ENCODE results near the gene FARS2.

Gene FARS2

GRCh38 chr6:5457041-5457440, 195.7 kb downstream of the FARS2 start:
- no peak for TF ChIP-seq CTCF (IDR thresholded peaks at IDR 0.05)
- DNase-seq: no peak
- Mint-ChIP-seq H3K4me3 (no peak overlapping the region), H3K9me3 (peaks cover 11% of the 10 kb centered on the region), H3K27ac (no peak overlapping the region), H3K36me3 (ENCODE audit: low read depth) (peaks cover 13% of the 10 kb centered on the region), H3K27me3 (ENCODE audit: low read depth, poor library complexity) (peaks cover 6% of the 10 kb centered on the region), H3K4me1 (peaks cover 13% of the 10 kb centered on the region)

GRCh38 chr6:5457983-5458683, 196.8 kb downstream of the FARS2 start:
- Mint-ChIP-seq H3K36me3 (ENCODE audit: low read depth) (peaks cover 19% of the 10 kb centered on the region), H3K27me3 (ENCODE audit: low read depth, poor library complexity) (peaks cover 6% of the 10 kb centered on the region), H3K4me1 (peaks cover 13% of the 10 kb centered on the region), H3K27ac (no peak overlapping the region), H3K4me3 (no peak overlapping the region), H3K9me3 (peaks cover 11% of the 10 kb centered on the region)
- no peak for DNase-seq
- TF ChIP-seq CTCF (IDR thresholded peaks at IDR 0.05): no peak

- no peak for TF ChIP-seq CTCF (IDR thresholded peaks at IDR 0.05)
- peaks cover 13% of the 10 kb centered on the region for H3K4me1 Mint-ChIP-seq
- H3K4me3 Mint-ChIP-seq: no peak overlapping the region
- H3K27me3 Mint-ChIP-seq (ENCODE audit: low read depth, poor library complexity): peaks cover 4% of the 10 kb centered on the region
- H3K36me3 Mint-ChIP-seq (ENCODE audit: low read depth): peaks cover 19% of the 10 kb centered on the region
- no peak for DNase-seq
- H3K27ac Mint-ChIP-seq: peak overlapping the region; percentile 26
- peaks cover 11% of the 10 kb centered on the region for H3K9me3 Mint-ChIP-seq
Measured at GRCh38 chr6:5459346-5459745, 198.0 kb downstream of the FARS2 start.

GRCh38 chr6:5461365-5461764, 200.1 kb downstream of the FARS2 start:
- peaks cover 5% of the 10 kb centered on the region for H3K4me1 Mint-ChIP-seq
- TF ChIP-seq CTCF (IDR thresholded peaks at IDR 0.05): no peak
- DNase-seq: no peak
- H3K4me3 Mint-ChIP-seq: no peak overlapping the region
- peaks cover 11% of the 10 kb centered on the region for H3K9me3 Mint-ChIP-seq
- no peak overlapping the region for H3K27ac Mint-ChIP-seq
- H3K36me3 Mint-ChIP-seq (ENCODE audit: low read depth): peaks cover 19% of the 10 kb centered on the region
- peaks cover 6% of the 10 kb centered on the region for H3K27me3 Mint-ChIP-seq (ENCODE audit: low read depth, poor library complexity)

- Mint-ChIP-seq H3K4me3 (no peak overlapping the region), H3K9me3 (peaks cover 11% of the 10 kb centered on the region), H3K27me3 (ENCODE audit: low read depth, poor library complexity) (peaks cover 3% of the 10 kb centered on the region), H3K4me1 (no peaks in the 10 kb centered on the region), H3K27ac (no peak overlapping the region), H3K36me3 (ENCODE audit: low read depth) (peaks cover 19% of the 10 kb centered on the region)
- TF ChIP-seq CTCF (IDR thresholded peaks at IDR 0.05): no peak
- no peak for DNase-seq
Measured at GRCh38 chr6:5462856-5463255, 201.5 kb downstream of the FARS2 start.

GRCh38 chr6:5463690-5464089, 202.4 kb downstream of the FARS2 start:
- DNase-seq: no peak
- Mint-ChIP-seq H3K9me3 (peaks cover 11% of the 10 kb centered on the region), H3K4me1 (no peaks in the 10 kb centered on the region), H3K36me3 (ENCODE audit: low read depth) (peaks cover 19% of the 10 kb centered on the region), H3K4me3 (no peak overlapping the region), H3K27me3 (ENCODE audit: low read depth, poor library complexity) (peaks cover 3% of the 10 kb centered on the region), H3K27ac (no peak overlapping the region)
- TF ChIP-seq CTCF (IDR thresholded peaks at IDR 0.05): no peak
